ENCODE results near the gene GNG4.
"Not testable (repeated sequence)": the region's sequence is repeated elsewhere in the genome, so short reads cannot be mapped to it uniquely, and the experiment has no call there.

GNG4 gene

DNA sequence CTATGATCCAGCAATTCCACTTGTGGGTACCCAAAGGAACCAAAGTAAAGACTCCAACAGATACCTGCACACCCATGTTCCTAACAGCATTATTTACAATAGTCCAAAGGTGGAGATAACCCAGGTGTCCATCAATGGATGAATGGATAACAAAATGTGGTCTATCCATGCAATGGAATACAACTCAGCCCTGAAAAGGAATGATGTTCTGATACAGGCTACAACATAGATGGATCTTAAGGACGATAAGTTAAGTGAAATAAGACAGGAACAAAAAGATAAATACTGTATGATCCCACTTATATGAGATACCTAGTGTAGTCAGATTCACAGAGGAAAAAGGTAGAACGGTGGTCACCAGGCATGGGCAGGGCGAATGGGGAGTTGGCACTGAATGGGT is 69.7 kb downstream of the GNG4 start:
- no peak for DNase-seq

DNA sequence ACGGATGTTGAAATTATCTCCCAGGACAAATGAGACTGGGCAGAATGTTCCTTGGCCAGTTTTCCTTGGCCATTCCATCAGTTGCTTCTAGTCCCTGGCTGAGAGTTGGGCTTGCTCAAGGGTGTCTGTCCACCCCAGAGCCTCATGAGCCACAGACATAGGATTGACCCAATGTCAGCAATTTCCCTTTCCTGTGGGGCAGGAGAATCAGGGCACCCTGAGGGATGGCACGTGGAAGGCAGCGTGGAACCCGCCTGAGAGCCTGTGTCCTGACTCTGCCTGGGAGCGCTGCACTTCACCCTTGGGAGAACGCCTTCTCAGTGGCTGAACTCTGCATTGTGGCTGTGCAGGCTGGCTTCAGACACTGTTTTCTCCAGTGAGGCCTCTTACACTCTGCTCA is 74.0 kb downstream of the GNG4 start:
- DNase-seq, result no peak

DNA sequence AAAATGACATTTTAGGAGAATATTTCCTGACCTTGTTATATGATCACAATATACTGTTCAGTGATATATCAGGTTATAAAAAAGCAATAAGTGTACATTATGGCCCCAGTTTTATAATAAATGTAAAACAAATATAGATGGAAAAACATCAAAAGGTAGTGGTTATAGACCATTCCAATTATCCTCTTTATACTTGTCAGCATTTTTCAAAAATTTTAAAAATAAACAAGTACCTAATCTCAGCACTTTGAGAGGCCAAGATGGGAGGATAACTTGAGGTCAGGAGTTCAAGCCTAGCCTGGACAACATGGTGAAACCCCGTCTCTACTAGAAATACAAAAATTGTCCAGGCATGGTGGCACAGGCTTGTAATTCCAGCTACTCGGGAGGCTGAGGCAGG is 75.7 kb downstream of the GNG4 start:
- no peak for DNase-seq

DNA sequence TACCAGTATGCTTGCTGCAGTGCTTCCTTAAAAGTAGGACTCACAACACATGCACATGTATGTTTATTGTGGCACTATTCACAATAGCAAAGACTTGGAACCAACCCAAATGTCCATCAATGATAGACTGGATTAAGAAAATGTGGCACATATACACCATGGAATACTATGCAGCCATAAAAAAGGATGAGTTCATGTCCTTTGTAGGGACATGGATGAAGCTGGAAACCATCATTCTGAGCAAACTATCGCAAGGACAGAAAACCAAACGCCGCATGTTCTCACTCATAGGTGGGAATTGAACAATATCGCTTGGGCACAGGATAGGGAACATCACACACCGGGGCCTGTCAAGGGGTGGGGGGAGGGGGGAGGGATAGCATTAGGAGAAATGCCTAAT is 76.6 kb downstream of the GNG4 start:
- not testable (repeated sequence) for DNase-seq

DNA sequence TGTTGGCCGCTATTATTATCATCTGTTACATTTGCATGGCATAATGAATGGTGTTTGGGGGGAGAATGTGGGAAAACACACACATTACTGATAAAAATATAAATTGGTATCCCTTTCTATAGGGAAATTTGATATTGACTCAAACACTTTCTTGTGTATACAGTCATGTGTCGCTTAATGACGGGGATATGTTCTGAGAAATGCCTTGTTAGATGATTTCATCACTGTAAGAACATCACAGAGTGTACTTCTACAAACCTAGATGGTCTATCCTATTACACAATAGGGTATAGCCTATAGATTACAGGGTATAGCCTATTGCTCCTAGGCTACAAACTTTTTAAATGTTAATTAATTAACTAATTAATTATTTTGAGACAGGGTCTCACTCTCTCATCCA is 78.1 kb downstream of the GNG4 start:
- no peak for DNase-seq

DNA sequence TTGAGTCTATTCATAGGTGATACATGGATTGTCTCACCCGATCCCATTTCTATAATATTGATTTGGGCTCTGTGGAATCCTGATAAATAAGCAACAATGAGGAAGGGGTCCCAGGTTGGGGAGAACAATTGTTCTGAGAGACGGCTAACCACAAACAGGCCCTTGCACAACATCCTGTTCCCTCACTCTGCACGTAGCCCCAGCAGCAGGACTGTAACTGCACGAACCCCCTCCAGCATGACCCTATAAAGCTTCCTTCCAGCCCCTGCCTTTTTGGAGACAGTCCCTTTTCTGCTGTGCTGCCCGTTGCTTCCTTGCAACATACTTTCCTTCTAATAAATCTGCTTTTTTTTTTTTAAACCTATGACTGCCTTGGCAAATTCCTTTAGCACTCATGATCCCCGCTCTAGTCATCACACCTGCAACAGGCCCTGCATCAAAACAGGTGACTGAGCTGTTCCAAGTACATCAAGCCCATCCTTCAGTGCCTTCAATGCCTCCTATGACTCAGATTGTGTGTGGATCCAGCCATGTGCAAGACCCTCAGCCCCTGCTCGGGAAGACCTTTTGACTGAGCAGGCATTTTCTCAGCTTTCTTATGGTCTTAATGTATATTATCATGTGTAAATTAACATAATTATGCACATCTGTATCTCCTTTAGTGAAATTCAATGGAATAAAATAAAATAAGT is 81.6 kb downstream of the GNG4 start:
- DNase-seq, result no peak

DNA sequence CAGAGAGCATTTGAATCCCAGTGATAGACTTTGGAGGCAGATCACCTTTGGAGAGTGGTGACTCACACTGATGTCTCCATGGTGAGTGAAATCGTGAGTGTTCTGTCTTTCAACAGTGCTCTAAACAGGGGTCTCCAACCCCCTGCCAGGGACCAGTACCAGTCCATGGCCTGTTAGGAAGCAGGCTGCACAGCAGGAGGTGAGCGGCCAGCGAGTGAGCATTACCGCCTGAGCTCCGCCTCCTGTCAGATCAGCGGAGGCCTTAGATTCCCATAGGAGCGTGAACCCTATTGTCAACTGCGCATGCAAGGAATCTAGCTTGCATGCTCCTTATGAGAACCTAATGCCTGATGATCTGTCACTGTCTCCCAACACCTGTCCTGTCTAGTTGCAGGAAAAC is 83.5 kb downstream of the GNG4 start:
- DNase-seq, result no peak

DNA sequence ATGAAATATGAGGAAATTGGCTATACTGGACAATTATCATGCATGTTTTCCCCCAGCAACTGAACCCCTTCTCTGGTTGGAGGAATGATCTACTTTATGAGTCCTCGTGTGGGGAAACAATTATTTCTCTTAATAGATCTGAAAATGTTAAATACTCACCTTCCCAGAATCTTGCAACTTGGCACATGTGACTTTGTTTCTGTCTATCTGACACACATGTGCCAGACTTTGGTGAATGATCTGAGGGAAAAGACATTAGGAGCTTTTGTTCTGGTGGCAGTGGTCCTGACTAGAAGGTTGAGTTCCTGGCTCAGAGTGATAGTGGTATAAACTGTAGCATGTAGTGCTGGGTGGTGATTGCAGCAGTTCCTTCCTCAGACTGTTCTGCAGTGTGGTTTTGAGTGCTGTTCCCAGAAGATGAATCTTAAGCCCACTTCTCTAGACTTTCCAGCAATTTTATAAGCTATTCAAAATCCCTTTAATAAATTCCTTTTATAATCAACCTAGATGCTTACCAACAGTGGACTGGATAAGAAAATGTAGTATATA is 86.0 kb downstream of the GNG4 start:
- no peak for DNase-seq

DNA sequence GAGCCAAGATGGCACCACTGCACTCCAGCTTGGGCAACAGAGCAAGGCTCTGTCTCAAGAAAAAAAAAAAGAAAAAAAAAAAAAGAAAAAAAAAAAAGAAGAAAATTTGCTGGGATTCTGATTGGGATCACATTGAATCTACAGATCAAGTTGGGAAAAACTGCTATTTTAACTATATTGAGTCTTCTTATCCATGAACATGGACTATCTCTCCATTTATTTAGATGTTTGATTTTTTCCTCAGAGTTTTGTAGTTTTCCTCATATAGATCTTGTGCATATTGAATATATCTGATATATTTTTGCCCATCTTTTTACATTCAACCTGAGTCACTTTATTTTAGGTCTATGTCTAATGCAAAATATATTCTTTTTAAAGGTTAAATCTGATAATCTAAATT is 87.0 kb downstream of the GNG4 start:
- no peak for DNase-seq

DNA sequence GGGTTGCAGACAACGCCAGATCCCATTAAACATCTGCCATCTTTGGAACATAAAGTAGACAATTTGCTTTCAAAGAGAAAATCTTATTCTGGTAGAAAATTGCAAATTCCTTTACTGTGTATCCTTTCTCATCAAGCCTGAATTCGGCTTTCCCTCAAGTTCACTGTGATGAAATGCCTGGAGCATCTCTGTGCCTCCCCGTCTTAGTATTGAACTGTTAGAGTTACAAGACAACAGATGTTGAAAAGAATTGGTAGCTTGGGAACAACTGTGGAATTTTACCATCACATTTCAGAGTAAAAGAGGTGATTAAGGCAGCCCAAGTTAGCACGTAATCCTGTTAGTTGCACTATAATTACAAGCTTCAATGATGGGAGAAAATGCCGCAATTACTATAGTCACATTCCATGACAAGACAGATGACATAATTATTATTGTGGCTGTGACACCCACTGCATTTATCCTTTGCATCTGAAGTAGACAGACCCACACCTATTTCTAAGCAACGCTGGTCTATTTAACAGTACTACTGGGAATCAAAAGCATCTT is 90.9 kb downstream of the GNG4 start:
- no peak for DNase-seq

DNA sequence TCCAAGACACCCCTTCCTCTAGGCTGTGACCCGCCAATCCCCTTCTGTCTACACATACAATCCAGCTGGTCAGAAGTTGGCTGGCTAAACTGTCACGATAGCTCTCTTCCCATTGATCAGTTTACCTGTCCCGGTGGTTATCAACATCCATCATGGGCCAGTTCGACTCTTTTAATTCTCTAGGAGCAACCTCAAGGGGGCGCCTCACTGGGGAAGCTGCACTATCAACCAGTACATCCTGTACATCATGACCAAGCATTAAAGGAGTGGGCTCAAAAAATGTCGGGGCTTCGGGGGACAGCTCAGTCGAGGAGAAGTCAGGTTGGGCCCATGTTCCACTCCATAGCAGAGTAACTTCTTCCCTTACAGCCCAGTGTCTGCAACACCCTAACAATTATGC is 92.1 kb downstream of the GNG4 start:
- DNase-seq, result no peak

DNA sequence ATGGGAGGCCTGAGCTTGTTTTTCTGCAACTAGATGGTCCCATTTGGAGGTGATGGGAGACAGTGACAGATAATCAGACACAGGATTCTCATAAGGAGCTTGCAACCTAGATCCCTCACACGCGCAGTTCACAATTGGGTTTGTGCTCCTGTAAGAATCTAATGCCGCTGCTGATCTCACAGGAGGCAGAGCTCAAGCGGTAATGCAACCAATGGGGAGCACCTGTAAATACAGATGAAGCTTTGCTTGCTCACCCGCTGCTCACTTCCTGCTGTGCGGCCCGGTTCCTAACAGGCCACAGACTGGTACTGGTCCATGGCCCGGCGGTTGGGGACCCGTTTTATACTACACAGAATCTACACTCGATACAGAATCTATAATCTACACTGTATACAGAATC is 92.8 kb downstream of the GNG4 start:
- DNase-seq, result no peak

DNA sequence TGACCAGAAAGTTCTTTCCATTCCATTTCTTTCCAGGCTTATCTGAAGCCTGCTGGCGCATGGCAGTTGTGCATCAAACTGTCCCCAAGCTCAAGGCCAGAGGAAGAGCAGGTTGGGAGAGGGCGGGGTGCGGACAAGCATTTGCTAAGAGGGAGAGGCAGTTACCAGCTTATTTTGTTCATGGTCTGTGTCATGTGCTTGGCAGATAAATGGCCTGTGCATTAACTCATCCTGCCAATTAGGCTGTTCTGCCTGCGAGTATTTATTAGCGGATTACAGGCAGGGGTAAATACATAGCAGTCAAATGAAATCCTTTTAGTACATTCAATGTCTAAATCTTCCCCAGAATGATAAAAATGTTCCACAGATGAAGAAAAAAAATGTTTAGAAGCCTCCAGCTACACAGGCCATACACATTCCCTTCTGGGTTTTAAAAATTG is 96.5 kb downstream of the GNG4 start:
- no peak for DNase-seq

DNA sequence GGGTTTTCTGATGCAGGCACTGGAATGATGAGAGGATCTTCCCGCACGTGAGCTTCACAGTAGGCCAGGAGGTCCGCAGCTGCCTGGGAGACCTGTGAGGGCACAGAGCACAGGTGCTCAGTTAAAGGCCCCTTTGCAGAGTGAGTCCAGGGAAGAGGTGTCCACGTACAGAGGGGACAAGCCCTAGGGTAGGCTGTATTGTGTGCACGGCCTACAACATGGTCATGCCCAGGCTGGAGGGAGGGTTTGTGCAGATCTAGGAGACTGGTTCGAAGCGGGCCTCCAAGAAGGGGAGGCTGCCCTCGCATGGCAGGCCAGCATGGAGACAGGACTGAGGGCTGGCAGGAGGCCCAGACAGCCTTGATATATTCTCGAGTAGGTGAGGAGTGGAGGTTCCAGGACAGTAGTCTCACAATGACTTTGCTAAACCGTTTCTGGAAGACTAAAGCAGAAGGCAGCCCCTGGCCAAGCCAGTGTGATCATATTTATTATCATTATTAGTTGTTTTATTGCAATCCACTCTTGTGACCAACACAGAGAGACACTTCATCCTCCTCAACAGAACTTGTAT is 97.4 kb downstream of the GNG4 start:
- no peak for DNase-seq

DNA sequence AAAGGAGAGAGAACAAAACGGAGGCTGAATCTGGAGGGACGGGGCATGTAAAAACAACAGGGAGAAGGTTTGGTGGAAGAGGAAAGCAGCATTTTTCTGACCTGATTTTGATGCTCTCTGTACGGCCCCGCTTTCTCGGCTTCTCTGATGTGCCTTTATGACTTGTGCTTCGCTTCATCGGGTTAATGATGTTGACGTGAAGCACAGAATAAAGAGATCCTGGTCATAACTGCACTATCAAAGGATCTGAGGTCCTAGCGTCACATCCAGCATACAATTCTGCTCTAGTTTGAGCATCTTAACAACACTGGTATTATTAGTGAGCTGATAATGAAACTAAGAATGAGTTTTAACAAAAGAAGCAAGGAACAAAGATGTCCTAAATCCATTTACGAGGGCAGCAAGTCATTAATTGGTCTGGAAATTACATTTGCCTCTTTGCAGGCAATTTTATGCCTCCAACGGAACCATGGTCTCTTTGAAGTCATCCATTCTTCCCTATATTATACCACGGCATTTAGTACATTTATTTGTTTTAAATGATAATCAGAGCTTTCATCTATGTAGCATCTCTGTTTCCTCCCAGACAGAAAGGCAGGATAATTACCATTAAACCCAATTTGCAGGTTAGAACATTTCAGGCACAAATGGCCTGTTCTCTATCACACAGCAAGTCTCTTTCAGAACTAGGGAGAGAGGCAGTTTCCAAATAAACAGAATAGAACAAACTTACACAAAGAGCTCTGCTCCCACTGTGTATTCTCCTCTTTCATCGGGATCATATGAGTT is 100.0 kb downstream of the GNG4 start:
- no peak for DNase-seq

DNA sequence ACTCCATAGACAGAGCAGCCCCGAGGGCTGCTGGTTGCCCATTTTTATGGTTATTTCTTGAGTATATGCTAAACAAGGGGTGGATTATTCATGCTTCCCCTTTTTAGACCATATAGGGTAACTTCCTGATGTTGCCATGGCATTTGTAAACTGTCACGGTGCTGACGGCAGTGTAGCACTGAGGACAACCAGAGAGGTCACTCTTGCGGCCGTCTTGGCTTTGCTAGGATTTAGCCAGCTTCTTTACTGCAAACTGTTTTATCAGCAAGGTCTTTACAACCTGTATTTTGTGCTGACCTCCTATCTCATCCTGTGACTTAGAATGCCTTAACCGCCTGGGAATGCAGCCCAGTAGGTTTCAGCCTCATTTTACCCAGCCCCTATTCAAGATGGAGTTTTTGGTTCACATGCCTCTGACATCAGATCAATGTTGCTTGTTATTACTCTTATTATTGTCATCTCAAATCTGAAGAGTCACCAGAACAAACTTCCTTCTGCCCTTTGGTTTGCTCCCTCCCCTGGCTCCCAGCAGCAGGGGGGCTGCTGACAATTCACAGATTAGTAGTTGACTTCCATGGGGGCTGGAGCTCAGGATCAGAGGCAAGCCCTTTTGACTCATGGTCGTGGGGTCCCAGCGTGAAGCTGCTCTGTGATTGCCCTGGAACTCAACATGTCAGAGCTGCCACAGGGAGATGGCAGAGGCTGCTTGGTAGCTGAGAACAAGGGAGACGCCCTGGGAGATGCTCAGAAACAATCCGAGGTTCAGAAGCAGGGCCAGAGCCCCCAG is 103.0 kb downstream of the GNG4 start:
- DNase-seq, result not testable (repeated sequence)

DNA sequence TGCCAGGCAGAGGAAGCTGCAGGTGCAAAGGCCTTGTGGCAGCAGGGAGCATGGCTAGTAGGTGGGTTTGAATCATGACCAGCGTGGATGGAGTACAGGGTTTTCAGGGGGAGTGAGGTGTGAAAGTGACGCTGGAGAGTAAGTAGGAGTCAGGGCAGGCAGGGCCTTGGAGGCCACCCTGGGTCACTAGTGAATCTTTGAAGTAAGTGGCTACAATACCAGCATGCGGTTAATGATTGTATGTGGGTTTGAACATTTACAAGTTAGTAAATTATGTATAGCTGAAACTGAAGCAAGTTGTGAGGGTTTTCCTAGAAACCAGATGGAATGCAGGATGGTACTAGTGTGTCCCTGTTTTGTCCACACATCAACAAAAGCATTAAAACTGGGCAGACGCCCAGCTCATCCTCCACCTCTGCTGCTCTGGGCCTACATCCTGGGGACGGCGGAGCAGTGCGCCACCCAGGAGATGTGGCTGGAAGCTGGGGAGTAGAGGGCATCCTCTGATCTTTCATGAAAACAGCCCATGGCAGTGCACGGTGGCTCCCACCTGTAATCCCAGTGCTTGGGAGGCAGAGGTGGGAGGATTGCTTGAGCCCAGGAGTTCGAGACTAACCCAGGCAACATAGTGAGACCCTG is 104.2 kb downstream of the GNG4 start:
- no peak for DNase-seq

DNA sequence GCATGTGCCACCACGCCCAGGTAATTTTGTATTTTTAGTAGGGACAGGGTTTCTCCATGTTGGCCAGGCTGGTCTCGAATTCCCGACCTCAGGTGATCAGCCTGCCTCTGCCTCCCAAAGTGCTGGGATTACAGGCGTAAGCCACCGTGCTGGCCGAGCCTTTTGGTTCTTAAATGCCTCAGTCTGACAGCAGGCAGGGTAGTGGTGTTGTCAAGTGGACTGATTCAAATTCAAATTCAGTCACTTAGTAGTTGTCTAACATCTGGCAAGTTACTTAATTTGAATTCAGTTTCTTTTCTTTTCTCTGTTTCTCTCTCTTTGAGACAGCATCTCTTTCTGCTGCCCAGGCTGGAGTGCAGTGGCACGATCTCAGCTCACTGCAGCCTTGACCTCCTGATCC is 106.7 kb downstream of the GNG4 start:
- DNase-seq, result not testable (repeated sequence)

DNA sequence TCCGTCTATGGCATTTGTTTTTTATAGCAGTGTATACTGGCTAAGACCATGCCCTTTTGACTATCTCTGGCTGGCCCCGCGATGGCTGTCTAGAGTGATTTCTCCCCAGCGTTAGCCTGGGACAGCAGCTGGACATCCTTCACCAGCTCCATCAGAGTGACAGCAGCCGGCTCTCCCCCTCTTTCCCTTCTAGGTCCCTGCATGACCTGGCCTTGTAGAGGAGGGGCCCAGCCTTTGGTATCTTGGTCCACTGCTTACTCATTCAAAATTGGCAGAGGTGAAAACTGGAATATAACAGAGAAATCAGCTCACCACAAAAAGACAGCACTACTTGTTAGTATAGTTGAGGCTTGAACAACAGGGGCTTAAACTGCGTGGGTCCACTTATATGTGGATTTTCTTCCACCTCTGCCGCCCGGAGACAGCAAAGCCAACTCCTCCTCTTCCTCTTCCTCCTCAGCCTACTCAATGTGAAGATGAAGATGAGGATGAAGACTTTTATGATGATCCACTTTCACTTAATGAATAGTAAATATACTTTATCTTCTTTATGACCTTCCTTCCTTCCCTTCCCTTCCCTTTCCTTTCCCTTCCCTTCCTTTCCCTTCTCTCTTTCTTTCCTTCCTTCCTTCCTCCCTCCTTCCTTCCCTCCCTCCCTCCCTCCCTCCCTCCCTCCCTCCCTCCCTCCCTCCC is 116.0 kb downstream of the GNG4 start:
- DNase-seq, result no peak

DNA sequence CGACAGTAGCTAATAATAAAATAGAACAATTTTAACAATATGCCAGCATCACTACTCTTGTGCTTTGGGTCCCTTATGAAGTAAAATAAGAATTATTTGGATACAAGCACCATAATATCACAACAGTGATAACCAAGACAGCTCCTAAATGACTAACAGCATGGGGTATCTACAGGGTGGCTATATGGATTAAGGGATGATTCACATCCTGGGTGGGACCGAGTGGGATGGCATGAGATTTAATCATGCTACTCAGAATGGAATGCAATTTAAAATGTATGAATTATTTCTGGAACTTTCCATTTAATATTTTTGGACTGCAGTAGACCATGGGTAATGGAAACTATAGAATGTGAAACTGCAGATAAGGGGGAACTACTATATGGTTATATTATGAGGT is 117.2 kb downstream of the GNG4 start:
- no peak for DNase-seq

DNA sequence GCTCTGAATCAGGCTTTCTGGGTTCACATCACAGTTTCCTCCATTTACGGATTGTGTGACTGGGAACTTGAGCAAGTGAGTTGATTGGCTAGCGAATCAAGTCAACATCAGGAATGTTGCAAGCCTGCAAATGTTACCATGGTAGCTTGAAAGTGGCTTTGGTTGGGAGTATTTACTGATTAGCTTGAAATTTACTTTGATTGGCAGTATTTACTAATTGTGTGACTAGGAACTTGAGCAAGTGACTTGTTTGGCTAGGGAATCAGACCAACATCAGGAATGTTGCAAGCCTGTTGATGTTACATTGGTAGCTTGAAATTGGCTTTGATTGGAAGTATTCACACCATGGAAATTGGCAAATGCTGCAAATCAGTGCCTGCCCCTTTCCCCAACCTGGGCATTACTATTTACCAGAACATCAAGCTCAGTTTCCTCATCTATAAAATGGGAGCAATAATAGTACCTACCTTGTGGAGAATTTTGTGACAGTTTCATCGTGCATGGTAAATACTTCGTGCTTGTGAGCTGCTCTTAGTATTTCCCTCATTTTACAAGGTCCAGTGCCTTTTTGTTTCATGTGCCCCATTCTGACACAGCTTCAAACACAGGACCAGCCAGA is 122.3 kb downstream of the GNG4 start:
- no peak for DNase-seq
